22Rv1 (cell line): ENCODE data around the gene RSKR.

ENCODE experiments used
- ZFX ChIP-seq: fragments of 450-650 bp; IDR thresholded peaks from 2 replicates; pipeline ENCODE4 v1.6.1; 2017; ENCODE audit warnings: antibody characterized with exemption, borderline replicate concordance
- TF ChIP-seq, protein P1 (sequence below): fragments of 450-650 bp; IDR thresholded peaks from 2 replicates; pipeline ENCODE4 v1.5.1; 2017; ENCODE audit warnings: mild to moderate bottlenecking

DNA sequence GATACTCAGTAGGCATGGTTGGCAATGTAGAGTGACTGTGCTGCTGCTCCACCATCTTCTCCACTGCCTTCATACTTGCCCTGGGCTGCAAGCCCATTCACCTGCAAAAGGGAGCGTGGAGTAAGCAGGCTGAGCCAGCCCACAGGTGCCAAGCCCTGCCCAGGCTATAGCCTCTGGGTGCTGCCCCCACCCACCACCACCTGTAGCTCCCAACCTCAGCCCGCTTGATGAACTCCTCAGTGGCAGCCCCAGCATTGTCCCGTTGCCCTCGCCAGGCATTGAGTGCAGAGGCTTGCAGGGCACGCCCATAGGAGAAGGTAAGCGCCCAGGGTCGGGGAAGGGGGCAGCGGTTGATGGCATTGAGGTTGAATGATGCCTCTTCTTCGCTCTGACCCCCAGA is 40.5 kb downstream of the RSKR start:
- TF ChIP-seq, protein P1, sequence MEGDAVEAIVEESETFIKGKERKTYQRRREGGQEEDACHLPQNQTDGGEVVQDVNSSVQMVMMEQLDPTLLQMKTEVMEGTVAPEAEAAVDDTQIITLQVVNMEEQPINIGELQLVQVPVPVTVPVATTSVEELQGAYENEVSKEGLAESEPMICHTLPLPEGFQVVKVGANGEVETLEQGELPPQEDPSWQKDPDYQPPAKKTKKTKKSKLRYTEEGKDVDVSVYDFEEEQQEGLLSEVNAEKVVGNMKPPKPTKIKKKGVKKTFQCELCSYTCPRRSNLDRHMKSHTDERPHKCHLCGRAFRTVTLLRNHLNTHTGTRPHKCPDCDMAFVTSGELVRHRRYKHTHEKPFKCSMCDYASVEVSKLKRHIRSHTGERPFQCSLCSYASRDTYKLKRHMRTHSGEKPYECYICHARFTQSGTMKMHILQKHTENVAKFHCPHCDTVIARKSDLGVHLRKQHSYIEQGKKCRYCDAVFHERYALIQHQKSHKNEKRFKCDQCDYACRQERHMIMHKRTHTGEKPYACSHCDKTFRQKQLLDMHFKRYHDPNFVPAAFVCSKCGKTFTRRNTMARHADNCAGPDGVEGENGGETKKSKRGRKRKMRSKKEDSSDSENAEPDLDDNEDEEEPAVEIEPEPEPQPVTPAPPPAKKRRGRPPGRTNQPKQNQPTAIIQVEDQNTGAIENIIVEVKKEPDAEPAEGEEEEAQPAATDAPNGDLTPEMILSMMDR: no peak
- TF ChIP-seq ZFX: no peak
